Measurements from ENCODE around the gene ASB15. TPM values are rescaled to one million over a fixed set of nuclear protein-coding genes. Genes with fewer than 3 reads are reported as not detected.

The ASB15 gene
- total RNA-seq, 4 donors from 2014 or later = not detected

- ATAC-seq (ENCODE audit: low FRiP score) (no peak), DNase-seq (ENCODE audit: low spot score) (no peak)
- no peak for TF ChIP-seq CTCF (IDR thresholded peaks at IDR 0.05)
These were observed 59.1 kb downstream of the ASB15 start for GRCh38 chr7:123660514-123661354.

- TF ChIP-seq CTCF (IDR thresholded peaks at IDR 0.05) = no peak
- no peak for ATAC-seq (ENCODE audit: low FRiP score)
- no peak for DNase-seq (ENCODE audit: low spot score)
These were observed 60.1 kb downstream of the ASB15 start for GRCh38 chr7:123661765-123662164.

DNA sequence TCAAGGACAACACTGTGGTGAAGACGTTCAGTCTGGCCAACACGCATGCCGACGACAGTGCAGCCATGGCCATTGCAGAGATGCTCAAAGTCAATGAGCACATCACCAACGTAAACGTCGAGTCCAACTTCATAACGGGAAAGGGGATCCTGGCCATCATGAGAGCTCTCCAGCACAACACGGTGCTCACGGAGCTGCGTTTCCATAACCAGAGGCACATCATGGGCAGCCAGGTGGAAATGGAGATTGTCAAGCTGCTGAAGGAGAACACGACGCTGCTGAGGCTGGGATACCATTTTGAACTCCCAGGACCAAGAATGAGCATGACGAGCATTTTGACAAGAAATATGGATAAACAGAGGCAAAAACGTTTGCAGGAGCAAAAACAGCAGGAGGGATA is 60.7 kb downstream of the ASB15 start:
- ATAC-seq (ENCODE audit: low FRiP score) (no peak), DNase-seq (ENCODE audit: low spot score) (no peak)
- no peak for TF ChIP-seq CTCF (IDR thresholded peaks at IDR 0.05)

DNA sequence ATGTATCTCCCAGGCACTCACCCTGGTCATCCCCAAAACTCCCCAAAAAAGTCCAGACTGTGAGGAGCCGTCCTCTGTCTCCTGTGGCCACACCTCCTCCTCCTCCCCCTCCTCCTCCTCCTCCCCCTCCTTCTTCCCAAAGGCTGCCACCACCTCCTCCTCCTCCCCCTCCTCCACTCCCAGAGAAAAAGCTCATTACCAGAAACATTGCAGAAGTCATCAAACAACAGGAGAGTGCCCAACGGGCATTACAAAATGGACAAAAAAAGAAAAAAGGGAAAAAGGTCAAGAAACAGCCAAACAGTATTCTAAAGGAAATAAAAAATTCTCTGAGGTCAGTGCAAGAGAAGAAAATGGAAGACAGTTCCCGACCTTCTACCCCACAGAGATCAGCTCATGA is 61.1 kb downstream of the ASB15 start:
- TF ChIP-seq CTCF (IDR thresholded peaks at IDR 0.05) = no peak
- ATAC-seq (ENCODE audit: low FRiP score) (no peak), DNase-seq (ENCODE audit: low spot score) (no peak)

DNA sequence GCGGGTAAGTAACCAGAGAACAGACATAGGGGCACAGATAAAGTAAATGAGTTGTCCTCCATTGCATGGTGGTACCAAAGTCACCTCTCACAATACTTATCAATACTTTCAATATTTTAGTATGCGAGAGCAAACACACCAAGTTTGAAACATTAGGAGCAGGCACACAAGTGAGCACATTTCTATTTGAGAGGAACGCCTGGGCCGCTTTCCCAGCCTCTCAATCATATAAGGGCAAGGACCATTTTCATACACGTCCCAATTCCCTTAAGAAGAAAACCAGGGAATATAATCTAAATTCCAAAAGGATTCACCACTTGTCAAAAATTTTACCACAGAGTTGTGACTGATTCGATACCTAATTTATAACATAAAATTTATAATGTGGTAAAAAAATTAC is 61.6 kb downstream of the ASB15 start:
- DNase-seq (ENCODE audit: low spot score) = no peak
- no peak for ATAC-seq (ENCODE audit: low FRiP score)
- TF ChIP-seq CTCF (IDR thresholded peaks at IDR 0.05) = no peak

- DNase-seq (ENCODE audit: low spot score) = no peak
- TF ChIP-seq CTCF (IDR thresholded peaks at IDR 0.05) = no peak
- ATAC-seq (ENCODE audit: low FRiP score) = no peak
These were observed 63.5 kb downstream of the ASB15 start for GRCh38 chr7:123665157-123665556.

- DNase-seq (ENCODE audit: low spot score) (no peak), ATAC-seq (ENCODE audit: low FRiP score) (no peak)
- TF ChIP-seq CTCF (IDR thresholded peaks at IDR 0.05) = no peak
These were observed 64.3 kb downstream of the ASB15 start for GRCh38 chr7:123665896-123666295.
